ENCODE results near the gene POU3F3.

DNA sequence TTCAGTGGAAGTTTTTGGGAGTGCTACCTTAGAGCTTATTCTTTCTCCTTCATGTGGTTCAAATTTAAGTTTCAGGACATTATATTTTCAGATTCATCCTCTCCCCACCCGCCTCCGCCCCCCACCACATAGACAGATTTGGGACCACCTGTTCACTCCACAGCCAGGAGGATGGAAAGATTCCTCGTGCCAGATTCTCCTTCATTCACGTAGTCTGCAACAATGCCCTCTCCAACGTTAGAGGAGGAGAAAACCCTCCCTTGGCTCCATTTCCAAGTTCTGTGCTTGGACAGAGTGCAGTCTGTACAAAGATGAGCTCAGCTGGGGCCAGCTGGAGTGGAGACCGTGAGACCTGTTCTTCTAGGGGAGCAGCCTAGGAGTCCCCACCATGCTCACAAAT lies 26.2 kb downstream of the POU3F3 start:
- TF ChIP-seq, protein P1, sequence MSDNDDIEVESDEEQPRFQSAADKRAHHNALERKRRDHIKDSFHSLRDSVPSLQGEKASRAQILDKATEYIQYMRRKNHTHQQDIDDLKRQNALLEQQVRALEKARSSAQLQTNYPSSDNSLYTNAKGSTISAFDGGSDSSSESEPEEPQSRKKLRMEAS (IDR thresholded peaks at IDR 0.05; ENCODE audit: low read depth, low read length): no peak
- TF ChIP-seq, protein P2, sequence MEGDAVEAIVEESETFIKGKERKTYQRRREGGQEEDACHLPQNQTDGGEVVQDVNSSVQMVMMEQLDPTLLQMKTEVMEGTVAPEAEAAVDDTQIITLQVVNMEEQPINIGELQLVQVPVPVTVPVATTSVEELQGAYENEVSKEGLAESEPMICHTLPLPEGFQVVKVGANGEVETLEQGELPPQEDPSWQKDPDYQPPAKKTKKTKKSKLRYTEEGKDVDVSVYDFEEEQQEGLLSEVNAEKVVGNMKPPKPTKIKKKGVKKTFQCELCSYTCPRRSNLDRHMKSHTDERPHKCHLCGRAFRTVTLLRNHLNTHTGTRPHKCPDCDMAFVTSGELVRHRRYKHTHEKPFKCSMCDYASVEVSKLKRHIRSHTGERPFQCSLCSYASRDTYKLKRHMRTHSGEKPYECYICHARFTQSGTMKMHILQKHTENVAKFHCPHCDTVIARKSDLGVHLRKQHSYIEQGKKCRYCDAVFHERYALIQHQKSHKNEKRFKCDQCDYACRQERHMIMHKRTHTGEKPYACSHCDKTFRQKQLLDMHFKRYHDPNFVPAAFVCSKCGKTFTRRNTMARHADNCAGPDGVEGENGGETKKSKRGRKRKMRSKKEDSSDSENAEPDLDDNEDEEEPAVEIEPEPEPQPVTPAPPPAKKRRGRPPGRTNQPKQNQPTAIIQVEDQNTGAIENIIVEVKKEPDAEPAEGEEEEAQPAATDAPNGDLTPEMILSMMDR (IDR thresholded peaks at IDR 0.05; ENCODE audit: low read depth, low read length): no peak
- TF ChIP-seq POLR2A (IDR thresholded peaks at IDR 0.05; ENCODE audit: extremely low read depth, insufficient read length): no peak
